NCI-H345 treated with DMSO at 0.1 percent for 48 hours (cell line): Measurements from ENCODE around the gene SULT1B1.

ENCODE experiments used
- DNase-seq: peaks from one replicate; lab custom pipeline; 2025; ENCODE audit not compliant: unreplicated experiment; lab: John Stamatoyannopoulos, UW

SULT1B1 gene

DNA sequence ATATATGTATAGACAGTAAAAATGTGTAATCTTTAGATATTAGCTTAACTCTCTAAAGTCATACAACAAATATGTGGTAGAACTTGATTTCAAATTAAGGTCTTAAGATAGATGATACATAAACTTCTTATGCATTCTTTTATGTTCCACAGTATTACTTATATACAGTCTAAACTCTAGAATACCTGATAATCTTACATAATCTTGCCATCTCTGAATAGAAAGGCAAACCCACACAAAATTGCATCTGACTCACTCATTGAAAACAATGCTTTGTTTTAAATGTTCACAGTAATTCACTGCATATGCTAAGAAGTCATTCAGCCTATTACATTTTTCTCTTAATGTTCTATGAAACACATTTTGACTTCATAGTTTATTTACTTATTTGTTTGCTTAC, 10.1 kb downstream of the SULT1B1 start:
- DNase-seq, result no peak

DNA sequence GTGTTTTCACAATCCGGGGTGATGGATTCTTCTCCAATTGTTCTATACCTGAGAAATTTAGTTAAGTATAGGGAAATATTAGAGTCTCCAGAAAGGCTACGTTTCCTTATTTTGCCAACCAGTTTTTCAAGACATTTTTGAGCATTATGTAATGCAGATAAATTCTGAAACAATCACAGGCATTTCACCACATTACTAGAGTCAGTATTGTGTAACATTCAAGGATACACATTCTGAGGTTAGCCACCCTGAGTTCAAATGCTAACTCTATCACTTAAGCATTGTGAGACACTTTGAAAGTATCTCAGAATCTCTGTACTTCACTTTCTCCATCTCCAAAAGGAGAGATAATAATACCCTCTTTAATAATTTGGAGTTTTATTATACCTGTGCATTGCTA, 10.6 kb downstream of the SULT1B1 start:
- no peak for DNase-seq

- no peak for DNase-seq
Observed at GRCh38 chr4:69748173-69748572, 12.2 kb downstream of the SULT1B1 start.

- DNase-seq, result no peak
Observed at GRCh38 chr4:69744157-69744478, 16.3 kb downstream of the SULT1B1 start.

GRCh38 chr4:69743476-69744156, 16.8 kb downstream of the SULT1B1 start:
- no peak for DNase-seq

- no peak for DNase-seq
Observed at GRCh38 chr4:69742596-69742995, 17.8 kb downstream of the SULT1B1 start.

DNA sequence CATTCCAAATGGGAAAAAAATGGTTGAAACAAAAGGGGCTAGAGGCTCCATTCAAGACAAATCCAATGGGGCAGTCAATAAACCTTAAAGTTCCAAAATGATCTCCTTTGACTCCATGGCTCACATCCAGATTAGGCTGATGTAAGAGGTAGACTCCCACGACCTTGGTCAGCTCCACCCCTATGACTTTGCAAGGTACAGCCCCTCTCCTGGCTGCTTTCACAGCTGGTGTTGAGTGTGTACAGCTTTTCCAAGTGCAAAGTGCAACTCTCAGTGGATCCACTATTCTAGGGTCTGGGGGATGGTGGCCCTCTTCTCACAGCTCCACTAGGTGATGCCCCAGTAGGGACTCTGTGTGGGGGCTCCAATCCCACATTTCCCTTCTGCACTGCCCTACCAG, 21.5 kb downstream of the SULT1B1 start:
- DNase-seq, result no peak

- no peak for DNase-seq
Observed at GRCh38 chr4:69735119-69735518, 25.3 kb downstream of the SULT1B1 start.

DNA sequence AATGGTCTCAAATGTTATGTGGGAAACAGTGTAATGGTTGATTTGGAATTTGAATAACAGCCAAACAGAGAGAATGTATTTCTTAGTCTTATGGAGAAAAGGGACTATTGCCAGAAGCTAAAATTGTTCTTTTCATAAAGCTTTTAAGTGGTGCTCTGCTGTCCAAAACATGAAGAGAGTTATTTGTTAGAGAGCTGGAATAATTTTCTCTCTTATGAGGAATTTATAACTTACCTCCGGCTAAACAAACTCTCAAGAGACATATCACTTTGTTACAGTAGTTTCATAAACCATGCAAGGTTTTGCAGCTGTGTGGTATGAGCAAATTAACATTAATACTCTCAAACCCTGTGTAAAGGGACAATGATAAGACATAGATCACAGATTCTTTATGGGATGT, 28.6 kb downstream of the SULT1B1 start:
- DNase-seq, result no peak

DNA sequence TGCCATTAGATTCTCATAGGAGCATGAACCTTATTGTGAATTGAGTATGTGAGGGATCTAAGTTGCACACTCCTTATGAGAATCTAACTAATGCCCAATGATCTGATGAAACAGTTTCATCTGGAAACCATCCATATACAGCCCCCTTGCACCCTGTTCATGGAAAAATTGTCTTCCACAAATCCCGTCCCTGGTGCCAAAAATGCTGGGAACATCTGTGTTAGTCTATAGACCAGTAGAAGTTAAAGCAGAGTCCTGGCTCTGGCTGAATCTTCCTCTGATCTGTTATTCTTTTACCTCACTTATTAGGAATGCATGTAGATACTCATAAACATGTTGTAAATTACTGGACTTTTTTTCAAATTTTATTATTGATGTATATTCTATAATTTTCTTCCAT, 29.2 kb downstream of the SULT1B1 start:
- no peak for DNase-seq

DNA sequence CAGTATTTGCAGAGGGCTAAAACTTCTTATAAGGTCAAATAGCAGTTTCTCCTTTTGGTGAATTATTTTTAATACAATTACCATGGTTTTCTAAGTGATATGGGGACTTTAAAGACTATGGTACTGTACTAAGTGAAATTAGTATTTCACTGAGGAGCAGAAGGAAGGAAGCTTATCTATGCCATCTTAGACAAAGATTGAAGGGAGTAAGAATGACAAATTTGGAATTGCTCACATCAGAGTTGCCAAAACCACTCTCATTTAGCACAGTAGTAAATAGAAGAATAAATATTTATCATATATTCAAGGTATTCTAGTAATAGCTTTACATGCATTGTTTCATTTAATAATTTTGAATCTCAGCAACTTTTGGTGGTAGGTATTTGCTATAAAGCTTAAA, 30.4 kb downstream of the SULT1B1 start:
- no peak for DNase-seq

- no peak for DNase-seq
Observed at GRCh38 chr4:69727926-69728325, 32.5 kb downstream of the SULT1B1 start.

GRCh38 chr4:69727426-69727825, 33.0 kb downstream of the SULT1B1 start:
- DNase-seq, result no peak

- DNase-seq, result no peak
Observed at GRCh38 chr4:69726971-69727370, 33.4 kb downstream of the SULT1B1 start.

- no peak for DNase-seq
Observed at GRCh38 chr4:69718396-69719271, 41.8 kb downstream of the SULT1B1 start.

GRCh38 chr4:69717778-69718177, 42.6 kb downstream of the SULT1B1 start:
- DNase-seq, result no peak

DNA sequence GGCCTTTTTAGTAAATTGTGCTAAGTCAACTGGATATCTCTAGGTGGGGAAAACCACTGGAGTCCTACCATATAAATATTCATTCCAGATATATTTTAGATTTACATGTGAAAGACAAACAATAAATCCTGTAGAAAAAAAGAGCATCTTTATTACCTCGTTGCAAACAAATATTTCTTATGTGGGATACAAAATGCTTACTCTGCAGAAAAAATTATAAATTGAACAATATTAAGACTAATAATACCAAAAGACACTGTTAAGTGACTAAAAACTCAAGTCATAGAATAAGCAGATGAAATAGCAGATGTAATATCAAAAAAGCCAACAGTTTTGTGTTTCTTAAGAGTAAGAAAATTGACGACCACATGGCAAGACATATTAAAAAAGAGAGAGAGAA, 43.8 kb downstream of the SULT1B1 start:
- DNase-seq, result no peak

- no peak for DNase-seq
Observed at GRCh38 chr4:69714086-69714485, 46.3 kb downstream of the SULT1B1 start.

- no peak for DNase-seq
Observed at GRCh38 chr4:69713593-69713992, 46.8 kb downstream of the SULT1B1 start.

GRCh38 chr4:69710580-69710979, 49.8 kb downstream of the SULT1B1 start:
- no peak for DNase-seq

DNA sequence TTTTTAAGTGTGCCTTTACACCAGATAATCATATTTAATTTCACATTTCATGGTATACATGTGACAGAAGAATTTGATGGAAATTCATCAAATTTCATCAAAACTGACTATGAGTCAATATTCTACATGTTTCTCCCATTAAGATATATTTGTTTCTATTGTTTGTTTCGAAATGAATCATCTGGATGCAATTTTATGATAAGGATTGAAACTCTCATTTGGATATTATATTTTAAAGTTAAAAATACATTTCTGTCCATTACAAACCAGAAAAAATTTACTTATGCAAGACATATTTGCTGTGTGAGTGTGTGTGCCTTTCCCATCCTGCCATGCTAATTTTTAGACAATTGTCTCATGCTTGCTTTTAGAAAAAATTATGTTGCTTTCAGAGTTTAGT, 52.2 kb downstream of the SULT1B1 start:
- DNase-seq, result no peak

DNA sequence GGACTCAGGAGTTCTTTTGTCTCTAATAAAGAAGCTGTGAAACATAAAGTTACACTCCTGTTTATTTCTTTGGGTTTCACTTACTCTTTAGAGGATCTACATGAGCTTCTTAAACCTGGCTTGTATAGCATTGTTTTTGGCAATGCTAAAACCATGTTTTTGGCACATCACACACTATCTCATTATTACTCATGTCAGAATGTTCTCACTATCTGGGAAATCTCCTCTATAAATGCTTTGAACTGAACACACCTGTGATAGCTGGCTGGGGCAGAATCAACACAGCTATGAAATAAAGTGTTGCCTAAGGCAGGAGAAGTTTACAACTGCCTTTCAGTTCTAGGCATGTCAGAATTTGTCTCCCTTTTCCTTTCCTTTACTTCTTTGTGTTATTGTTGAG, 52.6 kb downstream of the SULT1B1 start:
- no peak for DNase-seq

DNA sequence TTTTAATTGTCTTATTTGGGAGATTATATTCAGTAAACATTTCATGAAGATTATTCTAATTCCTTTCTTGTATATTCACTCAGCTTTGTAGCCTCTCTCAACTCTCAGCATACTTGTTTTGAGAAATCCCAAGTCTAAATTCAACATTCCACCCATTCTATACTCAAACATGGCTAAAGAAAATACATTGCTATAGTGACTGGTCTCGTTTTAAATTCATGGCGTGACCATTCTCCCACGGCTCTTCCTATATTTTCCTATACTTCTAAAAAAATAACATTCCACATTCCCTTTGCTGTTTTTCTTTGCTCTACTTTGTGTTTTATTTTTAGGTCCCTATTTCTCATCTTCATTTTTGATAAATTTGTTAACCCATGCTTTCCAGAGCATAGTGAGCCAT, 58.2 kb downstream of the SULT1B1 start:
- DNase-seq, result no peak
